HL-60 (cell line): ENCODE data around the gene PPP1R2C.

Experiments used
- CTCF ChIP-seq: IDR thresholded peaks from one replicate; pipeline ENCODE4 v1.5.1; 2011; ENCODE audit warnings: low read length, control low read depth, inconsistent platforms; ENCODE audit not compliant: insufficient read depth
- GABPA ChIP-seq: IDR thresholded peaks from 2 replicates; pipeline ENCODE4 v1.6.1; 2012; ENCODE audit warnings: low read depth
- POLR2AphosphoS5 ChIP-seq: IDR thresholded peaks from 2 replicates; pipeline ENCODE4 v1.6.1; 2012; ENCODE audit warnings: low read depth
- REST ChIP-seq: IDR thresholded peaks from 2 replicates; pipeline ENCODE4 v1.6.1; 2012; ENCODE audit warnings: low read depth; ENCODE audit not compliant: insufficient replicate concordance
- SPI1 ChIP-seq: IDR thresholded peaks from 2 replicates; pipeline ENCODE4 v1.6.1; 2012; ENCODE audit warnings: low read depth, mild to moderate bottlenecking, borderline replicate concordance

- TF ChIP-seq POLR2AphosphoS5, result no peak
- TF ChIP-seq CTCF, result no peak
- no peak for TF ChIP-seq GABPA
- no peak for TF ChIP-seq REST
- no peak for TF ChIP-seq SPI1
These were observed 45.5 kb downstream of the PPP1R2C start for GRCh38 chrX:42732506-42732905.
